NCI-H2107 treated with DMSO at 0.1 percent for 48 hours (cell line): ENCODE results near the gene ITIH5.

Experiments used
- DNase-seq: peaks from one replicate; lab custom pipeline; 2025; ENCODE audit not compliant: unreplicated experiment; lab: John Stamatoyannopoulos, UW

ITIH5 gene

DNA sequence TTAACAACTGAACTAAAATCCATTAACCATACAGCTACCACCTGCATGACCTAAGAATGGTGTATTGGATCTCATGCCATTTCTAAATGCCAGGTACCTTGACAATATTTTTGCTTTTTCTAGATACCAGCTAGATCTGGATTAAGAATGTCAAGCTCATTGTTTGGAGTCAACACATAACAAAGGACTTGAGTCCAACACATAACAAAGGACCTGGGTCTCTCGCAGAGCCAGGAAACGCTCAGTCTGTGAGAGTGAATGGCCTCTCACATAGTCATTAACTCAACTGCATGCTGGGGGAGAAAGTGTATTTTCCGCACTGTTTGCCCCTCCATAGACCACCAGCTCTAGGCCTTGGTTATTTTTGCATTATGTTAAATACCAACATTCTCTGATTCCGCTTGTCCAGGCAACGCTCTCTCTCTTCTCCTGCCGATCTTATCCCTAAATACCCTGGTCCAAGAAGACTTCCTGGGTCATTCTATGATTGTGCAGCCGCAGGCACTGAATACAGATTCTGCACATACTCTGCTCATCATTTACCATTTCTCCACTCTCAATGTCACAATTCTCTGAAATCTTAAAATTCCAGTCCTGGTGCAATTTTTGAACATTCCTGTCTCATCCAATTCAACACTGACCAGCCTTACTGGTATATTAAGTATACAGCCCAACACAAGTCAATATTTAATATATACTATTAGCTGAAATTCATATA lies 31.2 kb downstream of the ITIH5 start:
- no peak for DNase-seq

DNA sequence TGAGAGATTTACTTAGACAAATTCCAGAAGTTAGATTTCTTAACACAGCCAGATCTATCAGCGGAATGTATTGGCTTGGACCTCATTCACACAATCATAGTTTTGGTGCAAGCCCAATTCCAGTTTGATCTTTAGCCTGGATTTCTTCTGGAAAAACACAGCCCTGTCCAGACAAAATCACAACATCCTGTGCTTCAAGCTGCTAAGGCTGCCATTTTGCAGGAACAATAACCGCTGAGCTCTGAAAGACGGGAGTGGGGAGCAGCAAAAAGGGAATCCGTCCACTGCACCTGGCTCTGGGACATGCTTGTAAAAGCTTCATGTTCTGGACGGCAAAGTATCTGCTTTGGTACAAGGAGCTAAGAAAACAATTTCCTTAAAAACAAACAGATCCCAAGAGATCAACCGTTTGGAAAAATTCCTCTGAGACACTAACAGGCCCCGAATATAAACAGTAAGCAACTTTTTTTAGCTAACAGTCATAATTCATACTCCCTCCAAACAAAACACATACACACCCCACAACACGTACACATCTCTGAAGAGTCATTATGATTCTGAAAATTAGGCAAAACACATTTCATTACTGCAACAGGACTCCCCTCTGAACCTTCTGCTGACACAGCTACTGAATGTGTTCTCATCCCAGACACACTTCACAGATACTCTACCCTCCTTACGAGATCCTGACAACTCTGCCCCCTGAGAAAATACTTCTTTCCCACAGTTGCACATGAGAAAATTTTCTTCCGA lies 32.4 kb downstream of the ITIH5 start:
- DNase-seq: no peak

DNA sequence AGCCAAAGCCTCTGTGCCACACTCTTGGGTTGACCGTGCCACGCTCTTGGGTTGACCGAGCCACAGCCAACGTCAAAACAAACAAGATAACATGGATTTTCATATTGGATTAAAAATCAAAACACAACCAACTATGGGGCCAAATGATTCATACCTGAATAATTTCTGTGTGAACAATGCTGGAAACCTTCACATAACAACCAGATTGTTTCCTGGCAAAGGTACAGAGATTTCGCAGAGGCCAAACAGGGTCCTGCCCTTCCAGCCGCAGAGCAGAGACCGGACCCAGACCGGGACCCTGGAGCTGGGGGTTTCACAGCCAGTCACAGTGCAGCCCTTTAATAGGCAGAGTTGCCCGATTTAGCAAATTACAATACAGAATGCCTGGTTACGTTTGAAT lies 40.5 kb downstream of the ITIH5 start:
- no peak for DNase-seq

DNA sequence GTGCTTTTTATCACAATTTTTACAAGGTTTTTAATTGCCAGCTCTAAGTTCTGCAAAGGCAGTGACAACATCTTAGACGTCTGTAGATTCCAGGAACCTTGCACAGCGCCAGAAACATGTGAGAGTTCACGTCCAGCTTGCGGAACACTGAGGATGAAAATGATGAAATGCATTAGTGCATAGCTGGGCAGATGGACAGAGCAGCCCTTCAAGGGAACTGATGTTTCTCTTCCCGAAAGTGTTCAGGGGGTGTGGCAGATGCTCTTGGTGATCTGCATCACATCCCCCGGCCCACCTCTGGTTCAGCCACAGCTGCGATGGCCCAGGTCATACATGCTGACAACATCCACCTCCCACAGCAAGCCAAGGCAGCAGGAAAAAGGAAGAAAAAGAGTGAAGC lies 40.9 kb downstream of the ITIH5 start:
- no peak for DNase-seq

DNA sequence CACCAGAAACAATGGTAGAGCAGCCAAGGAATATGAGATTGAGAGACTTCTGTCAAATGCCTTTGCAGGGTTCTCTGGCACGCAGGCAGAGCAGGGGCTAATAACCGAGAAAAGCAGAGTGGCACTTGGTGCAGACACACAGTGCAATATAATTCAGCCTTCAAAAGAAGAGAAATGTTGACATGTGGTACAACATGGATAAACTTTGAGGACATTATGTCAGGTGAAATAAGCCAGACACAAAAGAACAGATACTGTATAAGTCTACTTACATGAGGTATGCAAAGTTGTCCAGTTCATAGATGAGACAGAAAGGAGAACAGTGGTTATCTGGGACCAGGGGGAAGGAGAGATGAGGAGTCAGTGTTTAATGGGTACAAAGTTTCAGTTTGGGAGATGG lies 41.8 kb downstream of the ITIH5 start:
- no peak for DNase-seq

DNA sequence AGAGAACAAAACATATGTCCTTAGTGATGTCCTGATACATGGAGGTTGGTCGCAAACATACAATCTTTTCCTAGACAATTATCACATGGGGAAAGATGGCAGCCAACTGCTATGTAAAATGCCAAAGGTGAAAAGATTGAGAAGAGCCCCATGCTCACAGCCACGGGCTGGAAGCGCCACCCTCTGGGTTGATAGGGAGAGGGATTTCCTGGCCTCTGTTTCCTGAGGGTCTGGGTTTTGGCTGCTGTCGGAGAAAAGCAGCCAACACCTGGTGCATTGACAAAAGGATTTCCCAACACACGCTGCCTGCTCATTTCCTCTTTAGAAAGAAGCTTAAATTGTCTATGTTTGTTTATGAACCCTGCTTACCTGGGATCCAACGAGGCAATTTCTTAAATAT lies 43.8 kb downstream of the ITIH5 start:
- no peak for DNase-seq

DNA sequence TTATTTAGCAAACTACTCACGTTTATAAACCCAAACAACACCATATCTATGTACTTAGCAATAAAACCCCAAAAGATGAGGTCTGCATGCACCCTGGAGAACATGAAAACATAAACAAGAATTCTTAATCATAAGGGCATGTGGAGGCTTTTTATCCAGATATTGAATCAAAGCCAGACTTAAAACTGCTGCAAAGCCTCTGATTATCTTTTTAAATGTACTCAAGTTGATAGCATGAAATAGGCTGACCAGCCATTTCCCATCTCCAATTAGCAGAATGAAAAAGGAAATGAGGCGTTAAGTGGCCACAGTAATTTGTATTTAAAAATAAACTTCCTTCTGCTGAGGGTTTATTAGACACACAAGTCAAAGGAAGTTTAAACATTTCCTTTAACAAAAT lies 48.3 kb downstream of the ITIH5 start:
- DNase-seq: no peak

DNA sequence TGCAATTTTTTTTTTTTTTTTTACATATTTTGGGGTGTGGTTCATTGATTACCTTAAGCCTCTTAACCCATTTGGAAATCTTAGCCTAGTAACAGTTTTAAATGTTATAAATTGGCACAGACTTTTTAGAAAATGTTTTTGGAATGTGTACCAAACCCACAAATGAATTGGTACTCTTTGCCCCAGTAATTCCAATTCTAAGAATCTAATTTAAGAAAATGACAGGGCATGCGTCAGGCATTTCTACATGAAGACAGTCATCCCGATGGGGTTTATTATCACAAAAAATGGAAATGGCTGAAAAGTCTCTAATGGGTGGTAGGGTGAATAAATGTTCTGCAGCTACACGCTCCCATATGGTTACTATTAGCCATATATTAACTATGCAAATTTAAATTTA lies 54.9 kb downstream of the ITIH5 start:
- DNase-seq: no peak

DNA sequence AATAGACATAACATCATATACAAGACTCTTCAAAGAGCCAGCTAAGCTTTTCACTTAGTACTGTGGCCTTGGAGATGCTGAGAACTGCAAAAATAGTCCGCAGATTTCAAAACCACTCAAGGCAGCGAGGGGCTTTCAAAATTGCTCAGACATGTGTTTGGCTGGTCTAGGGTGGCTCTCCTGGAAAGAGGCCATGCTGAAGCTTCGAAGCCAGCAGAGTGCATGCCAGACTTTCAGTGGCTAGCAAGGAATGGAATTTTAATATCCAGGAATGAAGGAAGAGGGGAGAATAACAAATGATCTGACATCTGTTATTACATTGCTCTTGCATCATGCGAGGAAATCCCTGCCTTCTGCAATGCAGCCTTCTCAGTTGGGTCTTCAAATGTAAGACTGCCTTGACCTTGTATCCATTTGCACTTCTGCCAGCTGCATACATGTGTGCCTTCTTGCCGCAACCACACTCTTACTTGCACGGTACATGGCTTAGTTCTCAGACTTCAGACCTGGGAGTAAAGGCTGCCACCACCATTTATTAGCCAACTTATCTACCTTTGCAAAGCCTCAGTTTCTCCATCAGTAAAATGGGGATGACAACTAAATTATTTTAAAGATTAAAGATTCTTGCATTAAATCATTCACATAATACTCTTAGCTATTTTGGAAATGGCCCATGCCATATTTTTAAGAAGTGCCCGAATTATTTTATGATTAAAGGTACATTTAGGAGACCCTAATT lies 55.9 kb downstream of the ITIH5 start:
- DNase-seq: no peak

DNA sequence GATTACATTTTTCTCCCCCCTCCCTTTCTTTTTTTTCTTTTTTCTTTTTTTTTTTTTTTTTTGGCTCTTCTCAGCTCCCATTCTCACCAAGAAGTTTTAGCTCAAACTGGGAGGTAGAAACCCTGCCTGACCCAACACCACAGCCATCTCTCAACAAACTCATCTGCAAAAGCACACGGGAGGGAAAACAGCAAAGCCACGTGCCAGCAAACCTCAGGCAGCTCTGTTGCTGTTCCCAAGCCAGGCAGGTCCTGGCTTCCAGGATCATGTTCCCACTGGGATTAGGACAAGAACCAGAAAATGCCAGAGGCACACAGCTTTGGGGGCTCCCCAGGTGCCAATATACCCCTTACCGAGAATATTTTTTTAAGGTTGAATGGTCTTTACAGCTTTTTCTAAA lies 56.7 kb downstream of the ITIH5 start:
- DNase-seq: no peak

DNA sequence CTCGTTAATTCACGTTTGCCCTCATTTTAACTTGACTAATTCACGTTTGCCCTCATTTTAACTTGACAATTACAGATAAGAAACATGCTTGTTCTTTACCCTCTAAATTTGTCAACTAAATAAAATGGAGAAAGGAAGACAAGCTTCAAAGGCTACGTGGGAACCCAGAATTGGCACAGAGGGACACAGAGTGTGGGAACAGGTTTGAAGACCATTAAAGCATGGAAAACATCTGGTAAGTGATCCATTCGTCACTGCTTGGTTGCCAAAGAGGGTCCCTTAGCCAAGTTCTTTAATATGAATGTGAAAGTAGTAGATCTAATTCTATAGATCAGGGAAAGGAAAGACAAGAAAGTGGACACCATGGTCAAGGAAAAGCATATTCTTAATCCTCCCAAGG lies 57.2 kb downstream of the ITIH5 start:
- no peak for DNase-seq

DNA sequence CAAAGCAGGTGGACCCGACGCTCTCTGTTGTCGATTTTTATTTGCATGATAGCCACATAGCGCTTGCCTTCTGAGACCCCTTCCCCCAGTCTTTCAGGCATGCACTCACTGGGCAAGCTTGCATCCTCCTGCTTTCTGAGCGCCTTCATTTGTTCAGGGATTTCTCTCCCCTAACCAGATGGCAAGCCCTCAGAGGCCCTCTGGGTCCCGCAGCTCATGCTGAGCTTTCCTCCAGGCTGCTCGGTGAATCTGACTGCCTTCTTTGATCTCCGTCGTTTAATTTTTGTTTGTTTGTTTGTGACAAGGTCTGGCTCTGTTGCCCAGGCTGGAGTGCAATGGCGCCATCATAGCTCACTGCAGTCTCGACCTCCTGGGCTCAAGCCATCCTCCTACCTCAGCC lies 58.8 kb downstream of the ITIH5 start:
- no peak for DNase-seq

DNA sequence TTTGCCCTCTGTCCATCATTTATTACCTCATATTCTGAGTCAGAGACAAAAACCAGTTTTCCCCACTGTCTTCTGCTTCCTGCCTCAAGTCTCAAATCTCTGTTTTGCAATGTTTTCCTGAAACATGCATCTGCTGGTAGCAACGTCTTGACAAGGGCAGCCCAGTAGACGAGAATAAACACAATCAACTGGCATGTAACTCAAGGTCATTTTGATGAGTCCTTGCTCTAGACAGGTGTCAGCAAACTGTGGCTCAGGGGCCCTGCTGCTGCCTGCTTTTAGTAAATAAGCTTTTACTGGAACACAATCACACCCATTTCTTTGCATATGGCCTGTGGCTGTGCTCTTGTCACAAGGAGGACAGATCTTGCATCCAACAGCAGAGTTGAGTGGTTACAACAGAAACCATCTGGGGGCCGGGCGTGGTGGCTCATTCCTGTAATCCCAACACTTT lies 59.8 kb downstream of the ITIH5 start:
- DNase-seq: no peak

DNA sequence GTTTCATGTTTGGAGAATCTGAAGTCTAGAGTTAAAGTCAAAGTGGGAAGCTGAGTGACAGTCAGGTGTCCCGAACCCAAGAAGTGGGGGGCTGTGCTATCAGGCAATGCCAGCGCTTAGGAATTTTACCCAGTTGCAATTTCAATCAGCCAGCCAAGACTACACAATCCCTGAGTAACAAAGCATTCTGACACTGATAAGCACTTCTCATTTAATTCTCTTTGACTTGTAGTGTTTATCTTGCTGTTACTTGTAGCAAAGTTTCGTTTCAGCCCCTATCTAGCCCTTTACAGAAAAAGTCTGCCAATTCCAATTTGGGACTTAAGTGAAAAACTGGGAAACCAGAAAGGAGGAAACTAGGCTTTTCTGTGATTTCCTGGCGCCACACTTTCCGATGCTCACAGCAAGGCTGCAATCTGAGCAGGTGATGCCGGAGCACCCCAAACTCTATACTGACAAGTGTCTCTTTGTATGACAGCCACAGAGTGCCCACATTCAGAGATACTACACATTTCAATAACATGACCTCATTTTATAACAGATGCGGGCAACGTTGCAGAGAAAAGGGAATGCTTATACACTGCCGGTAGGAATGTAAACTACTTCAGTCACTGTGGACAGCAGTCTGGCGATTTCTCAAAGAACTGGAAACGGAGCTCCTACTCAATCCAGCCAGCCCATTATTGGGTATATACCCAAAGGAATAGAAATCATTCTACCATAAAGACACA lies 61.0 kb downstream of the ITIH5 start:
- DNase-seq: no peak

DNA sequence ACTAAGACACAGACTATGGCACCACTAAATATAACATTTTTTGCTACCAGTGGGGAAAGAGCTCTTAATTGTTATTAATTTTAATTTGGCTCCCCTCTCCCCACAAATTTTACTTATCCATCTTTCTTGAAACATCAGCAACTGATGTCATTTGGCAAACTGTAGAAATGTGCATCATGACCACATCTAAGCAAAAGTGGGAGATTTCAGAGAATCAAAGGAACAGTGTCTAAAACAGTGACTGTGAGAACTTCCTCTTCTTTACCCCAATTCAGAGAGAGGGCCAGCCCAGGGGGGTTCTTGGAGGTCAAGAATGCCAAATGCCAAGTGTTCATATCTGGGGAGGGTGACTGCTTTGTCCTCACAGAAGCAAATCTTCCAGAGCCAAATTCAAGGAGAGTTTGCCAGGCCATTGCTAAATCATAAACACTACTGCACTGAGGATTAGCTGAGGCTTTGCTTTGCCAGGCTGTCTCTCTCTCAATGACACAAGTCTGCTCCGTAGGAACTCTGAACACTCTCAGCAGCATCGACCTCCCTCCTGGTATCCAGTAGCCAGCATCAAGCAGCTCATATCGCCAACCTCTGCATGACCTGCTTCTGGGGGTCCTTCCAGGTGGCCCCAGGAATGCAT lies 65.6 kb downstream of the ITIH5 start:
- no peak for DNase-seq

DNA sequence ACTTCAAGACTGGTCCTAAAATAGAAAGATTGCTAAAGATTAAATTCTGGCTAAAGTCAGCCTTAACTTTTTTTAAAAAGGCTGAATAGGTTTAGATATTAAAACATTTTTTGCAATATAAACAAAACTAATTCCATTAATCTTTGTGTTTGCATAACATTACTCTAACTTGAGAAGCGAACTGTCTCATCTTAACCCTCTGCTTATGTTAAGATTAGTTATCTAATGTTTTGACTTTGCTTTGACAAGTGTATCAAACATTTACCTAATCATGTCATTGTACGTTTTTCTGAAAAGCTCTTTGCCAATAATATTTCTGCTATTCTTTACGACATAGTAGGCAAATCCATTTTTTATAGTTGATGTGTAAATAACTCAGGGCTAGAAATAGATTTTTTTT lies 68.0 kb downstream of the ITIH5 start:
- no peak for DNase-seq

DNA sequence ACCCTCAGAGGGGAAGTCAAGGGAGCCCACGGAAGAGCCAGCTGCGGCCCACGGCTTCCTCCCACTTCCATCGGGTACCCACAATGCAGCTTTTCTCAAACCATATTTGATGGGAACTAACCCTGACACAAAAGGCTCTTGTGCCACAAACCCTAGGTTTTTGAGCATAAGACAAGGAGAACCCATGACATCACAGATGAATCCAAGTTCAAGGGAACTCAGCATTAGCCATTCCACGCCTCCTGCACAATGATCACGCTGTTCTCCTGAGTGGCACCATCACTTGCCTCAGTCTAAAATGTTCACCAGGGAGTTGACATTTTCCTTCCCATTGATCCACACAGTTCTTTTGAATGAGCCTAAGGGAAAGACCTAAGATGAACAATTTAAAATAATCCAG lies 70.4 kb downstream of the ITIH5 start:
- DNase-seq: no peak

DNA sequence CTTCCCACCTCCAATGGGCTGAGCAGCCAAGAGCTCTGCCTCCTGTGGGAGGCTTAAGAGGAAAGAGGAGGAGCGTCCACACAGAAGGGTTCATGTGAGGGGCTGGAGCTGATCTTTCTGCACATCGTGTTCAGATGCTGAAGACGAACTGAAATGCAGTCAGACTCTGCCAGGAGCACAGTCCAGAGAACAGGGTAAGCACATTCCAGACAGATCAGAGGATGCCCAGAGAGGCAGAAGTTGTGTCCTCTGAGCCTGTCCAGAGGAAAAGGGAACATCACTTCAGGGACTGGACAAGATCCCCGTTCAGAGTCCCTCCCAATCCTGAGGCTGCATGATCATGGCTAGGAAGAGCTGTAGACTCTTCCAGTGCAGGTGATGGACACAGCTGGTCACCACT lies 72.9 kb downstream of the ITIH5 start:
- DNase-seq: no peak

DNA sequence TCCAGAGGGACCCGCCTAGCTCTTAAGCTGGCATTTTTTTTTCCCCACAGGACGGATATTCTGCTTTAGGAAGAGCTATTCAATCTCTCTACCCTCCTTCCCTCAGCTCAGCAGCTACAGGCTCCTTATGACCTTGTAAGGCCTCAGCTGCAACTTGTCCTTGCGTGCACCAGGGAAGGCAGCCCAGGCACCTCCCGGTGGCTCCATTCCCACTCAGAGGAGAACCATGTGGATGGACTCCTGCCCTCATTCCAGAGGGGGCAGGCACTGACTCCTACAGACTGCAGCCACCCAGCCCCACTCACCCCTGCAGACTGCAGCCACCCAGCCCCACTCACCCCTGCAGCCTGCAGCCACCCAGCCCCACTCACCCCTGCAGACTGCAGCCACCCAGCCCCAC lies 73.7 kb downstream of the ITIH5 start:
- no peak for DNase-seq

DNA sequence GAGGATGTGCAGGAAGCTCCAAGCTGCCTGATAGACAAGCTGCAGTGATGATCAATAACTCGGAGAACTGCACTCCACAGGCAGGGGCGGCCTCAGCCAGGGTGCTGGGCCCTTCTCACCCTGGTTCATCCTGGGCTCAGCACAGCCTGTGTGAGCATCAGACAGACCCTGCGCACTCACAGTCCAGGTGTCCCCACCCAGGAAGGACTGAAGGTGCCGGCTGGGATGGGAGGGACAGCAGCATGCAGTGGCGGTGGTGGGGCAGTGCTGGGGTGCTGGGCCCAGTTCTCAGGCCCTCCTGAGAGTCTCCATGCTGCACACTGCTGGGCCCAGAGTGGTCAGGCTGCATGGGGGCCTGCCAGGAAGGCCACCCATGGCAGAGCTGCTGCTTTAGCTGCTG lies 74.1 kb downstream of the ITIH5 start:
- DNase-seq: no peak

DNA sequence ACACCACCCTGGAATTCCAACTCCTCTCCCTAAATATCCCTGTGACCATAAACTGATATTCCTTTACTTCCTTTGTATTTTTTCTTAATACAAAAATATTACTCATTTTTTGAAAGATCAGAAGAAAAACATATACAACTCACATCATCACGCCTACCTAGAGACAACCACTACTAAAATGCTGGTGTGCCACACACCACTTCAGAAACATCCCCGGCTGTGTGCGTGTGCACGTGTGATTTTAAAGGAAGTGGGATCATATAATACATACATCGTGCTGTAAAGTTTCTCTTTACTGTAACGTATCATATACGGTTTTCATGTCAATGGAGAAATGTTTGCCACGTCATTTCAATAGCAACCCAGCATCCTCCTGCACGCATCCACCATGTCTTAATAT lies 76.5 kb downstream of the ITIH5 start:
- no peak for DNase-seq
